GM12875 (cell line): ENCODE data around the gene FYTTD1.

Experiments used
- H3K4me3 ChIP-seq: one replicate; pipeline ENCODE4 v1.5.1; 2011; ENCODE audit warnings: low read depth, low read length, control low read depth
- TF ChIP-seq, protein P1 (sequence below): IDR thresholded peaks from 2 replicates; pipeline ENCODE4 v1.5.1; 2011; ENCODE audit warnings: low read depth, mild to moderate bottlenecking, control low read depth, inconsistent platforms, low read length, moderate library complexity, borderline replicate concordance; ENCODE audit not compliant: insufficient read depth

The FYTTD1 gene

GRCh38 chr3:197733042-197733441 lies 16.6 kb upstream of the FYTTD1 start:
- H3K4me3 ChIP-seq, result no peak overlapping the region
- TF ChIP-seq, protein P1, sequence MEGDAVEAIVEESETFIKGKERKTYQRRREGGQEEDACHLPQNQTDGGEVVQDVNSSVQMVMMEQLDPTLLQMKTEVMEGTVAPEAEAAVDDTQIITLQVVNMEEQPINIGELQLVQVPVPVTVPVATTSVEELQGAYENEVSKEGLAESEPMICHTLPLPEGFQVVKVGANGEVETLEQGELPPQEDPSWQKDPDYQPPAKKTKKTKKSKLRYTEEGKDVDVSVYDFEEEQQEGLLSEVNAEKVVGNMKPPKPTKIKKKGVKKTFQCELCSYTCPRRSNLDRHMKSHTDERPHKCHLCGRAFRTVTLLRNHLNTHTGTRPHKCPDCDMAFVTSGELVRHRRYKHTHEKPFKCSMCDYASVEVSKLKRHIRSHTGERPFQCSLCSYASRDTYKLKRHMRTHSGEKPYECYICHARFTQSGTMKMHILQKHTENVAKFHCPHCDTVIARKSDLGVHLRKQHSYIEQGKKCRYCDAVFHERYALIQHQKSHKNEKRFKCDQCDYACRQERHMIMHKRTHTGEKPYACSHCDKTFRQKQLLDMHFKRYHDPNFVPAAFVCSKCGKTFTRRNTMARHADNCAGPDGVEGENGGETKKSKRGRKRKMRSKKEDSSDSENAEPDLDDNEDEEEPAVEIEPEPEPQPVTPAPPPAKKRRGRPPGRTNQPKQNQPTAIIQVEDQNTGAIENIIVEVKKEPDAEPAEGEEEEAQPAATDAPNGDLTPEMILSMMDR, result no peak

DNA sequence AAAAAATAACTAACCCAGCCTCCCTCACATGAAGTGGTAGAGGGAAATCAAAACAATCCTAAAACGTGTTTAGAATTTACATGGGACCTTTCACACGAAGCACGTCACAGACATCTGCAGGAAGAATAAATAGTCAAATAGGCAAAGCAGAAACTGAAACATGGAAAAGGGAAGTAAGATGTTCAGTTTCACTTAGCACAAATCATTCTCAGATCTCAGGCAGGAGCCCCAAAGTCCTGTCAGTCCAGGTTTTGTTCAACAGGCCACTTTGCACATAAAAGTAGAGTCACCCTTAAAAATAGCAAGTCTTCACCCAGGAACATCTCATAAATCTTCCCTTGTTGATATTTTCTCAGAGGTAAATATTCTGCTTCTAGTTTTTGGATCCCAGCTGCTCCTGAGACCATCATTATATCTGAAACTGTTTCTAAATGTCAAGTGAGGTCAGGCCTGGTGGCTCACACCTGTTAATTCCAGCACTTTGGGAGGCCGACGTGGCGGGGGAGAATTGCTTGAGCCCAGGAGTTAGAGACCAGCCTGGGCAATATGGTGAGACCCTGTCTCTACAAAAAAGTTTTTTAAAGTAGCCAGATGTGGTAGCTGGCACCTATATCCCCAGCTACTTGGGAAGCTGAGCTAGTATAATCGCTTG lies 14.9 kb upstream of the FYTTD1 start:
- TF ChIP-seq, protein P1, result no peak

GRCh38 chr3:197736010-197736490 lies 13.6 kb upstream of the FYTTD1 start:
- peak overlapping the region; percentile 94 for H3K4me3 ChIP-seq
- TF ChIP-seq, protein P1, result no peak

More for the DNA sequence above, 14.9 kb upstream of the FYTTD1 start:
- peak overlapping the region; percentile 94 for H3K4me3 ChIP-seq

DNA sequence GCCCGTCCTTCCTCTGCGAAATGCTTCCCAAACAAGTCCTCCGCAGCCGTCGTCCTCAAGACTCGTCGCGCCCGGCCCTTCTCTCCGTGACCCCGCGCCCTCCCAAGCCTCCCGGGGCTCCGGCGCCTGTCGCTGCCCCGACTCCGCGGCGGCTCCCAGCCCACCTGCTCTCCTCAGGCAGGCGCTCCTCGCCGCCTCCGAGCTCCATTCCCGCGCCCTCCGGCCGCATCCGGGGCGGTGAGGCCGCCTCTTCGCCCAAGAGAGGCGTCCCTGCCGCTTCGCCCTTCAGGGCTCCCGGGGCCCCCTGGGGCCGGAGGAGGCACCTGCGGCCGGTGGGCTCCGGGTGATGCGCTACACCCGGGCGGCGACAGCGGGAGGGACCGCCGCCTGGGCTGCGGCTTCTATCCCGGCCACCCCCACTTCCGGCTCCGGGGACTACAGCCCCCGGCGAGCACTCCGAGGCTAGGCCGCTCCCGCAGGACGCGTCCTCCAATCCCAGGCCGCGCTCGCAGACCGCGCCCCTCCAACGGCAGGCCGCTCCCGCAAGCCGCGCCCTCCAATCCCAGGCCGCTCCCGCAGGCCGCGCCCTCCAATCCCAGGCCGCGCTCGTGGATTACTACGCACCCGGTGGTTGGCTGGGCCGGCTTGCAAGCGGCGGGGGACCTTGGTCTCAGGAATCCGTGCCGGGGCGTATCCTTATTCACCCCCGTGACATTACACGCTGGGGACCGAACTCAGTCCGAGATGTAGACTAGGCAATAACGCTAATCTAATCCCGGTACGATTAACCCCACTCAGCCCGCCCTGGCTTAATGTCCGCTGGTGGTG lies 13.0 kb upstream of the FYTTD1 start, which contains the start of gene RUBCN:
RUBCN (minus strand) TSS at position 414 of the 828 bp plus-strand sequence; CDS start at position 229, 185 bp downstream.
- TF ChIP-seq, protein P1, result no peak
- peak within 1 kb of the TSS; percentile 94 for H3K4me3 ChIP-seq

- TF ChIP-seq, protein P1, result no peak
- peak overlapping the region; percentile 94 for H3K4me3 ChIP-seq
Measured at GRCh38 chr3:197737319-197737649, 12.4 kb upstream of the FYTTD1 start.

DNA sequence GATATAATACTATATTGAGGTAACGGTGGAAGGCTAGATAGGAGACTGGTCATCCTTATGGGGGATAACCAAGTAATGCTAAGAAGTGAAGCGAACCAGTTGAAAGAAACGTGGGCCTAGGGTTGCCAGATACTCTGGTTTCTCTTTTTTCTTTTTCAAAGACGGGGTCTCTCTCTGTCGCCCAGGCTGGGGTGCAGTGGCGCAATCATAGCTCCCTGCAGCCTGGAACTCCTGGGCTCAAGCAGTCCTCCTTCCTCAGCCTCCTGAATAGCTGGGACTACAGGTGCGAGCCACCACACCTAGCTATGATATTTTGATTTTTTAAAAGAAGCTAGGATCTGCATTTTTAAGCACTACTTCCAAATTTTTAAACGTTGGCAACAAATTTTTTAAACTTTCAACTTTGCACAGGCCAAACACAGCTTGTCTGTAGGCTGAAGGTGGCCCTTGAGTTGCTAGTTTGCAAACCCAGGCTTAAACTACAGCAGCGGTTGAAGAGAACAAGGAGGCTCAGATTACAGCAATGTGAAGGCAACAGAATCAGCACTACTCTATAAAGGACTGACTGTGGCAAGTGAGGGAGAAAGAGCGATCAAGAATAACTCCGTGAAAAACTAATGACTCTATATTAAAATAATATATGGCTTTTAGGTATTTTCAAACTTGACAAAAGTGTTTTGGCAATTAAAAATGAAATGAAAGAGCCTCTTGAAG lies 11.8 kb upstream of the FYTTD1 start:
- peak overlapping the region; percentile 94 for H3K4me3 ChIP-seq
- TF ChIP-seq, protein P1, result no peak
